GM12865 (cell line): ENCODE results near the gene SKI.

Experiments
- DNase-seq: peaks from one replicate; pipeline ENCODE4 v3.0.0; 2010; ENCODE audit warnings: low read depth
- H3K4me3 ChIP-seq: 2 replicates; pipeline ENCODE4 v1.5.1; 2011; ENCODE audit warnings: mild to moderate bottlenecking, low read depth, low read length, control low read depth
- TF ChIP-seq, protein P1 (sequence below): IDR thresholded peaks from 2 replicates; pipeline ENCODE4 v1.5.1; 2011; ENCODE audit warnings: low read length, control low read depth, low read depth, inconsistent platforms; ENCODE audit not compliant: insufficient read depth; ENCODE audit errors: missing control alignments

Gene SKI

GRCh38 chr1:2311184-2312032, 83.3 kb downstream of the SKI start:
- TF ChIP-seq, protein P1, sequence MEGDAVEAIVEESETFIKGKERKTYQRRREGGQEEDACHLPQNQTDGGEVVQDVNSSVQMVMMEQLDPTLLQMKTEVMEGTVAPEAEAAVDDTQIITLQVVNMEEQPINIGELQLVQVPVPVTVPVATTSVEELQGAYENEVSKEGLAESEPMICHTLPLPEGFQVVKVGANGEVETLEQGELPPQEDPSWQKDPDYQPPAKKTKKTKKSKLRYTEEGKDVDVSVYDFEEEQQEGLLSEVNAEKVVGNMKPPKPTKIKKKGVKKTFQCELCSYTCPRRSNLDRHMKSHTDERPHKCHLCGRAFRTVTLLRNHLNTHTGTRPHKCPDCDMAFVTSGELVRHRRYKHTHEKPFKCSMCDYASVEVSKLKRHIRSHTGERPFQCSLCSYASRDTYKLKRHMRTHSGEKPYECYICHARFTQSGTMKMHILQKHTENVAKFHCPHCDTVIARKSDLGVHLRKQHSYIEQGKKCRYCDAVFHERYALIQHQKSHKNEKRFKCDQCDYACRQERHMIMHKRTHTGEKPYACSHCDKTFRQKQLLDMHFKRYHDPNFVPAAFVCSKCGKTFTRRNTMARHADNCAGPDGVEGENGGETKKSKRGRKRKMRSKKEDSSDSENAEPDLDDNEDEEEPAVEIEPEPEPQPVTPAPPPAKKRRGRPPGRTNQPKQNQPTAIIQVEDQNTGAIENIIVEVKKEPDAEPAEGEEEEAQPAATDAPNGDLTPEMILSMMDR: peak; percentile 31
- H3K4me3 ChIP-seq: no peak overlapping the region
- peak; percentile 50 for DNase-seq

DNA sequence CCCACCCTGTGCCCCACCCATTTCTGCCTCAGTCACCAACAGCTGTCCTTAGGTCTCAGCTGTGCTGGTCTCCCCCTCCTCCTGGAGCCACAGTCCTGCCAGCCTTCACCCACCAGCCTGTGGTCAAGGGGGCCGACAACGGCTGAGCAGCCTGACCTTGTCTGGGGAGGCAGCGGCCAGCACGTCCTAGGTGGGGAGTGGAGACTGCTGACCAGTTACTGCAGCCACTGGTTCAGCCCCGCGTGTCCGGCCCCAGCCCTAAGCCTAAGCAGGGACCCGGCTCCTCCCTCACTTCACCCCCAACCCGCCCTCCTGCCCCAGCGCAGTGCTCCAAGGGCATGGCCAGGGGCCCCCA, 84.0 kb downstream of the SKI start:
- DNase-seq: no peak
- TF ChIP-seq, protein P1: no peak
- H3K4me3 ChIP-seq: no peak overlapping the region

DNA sequence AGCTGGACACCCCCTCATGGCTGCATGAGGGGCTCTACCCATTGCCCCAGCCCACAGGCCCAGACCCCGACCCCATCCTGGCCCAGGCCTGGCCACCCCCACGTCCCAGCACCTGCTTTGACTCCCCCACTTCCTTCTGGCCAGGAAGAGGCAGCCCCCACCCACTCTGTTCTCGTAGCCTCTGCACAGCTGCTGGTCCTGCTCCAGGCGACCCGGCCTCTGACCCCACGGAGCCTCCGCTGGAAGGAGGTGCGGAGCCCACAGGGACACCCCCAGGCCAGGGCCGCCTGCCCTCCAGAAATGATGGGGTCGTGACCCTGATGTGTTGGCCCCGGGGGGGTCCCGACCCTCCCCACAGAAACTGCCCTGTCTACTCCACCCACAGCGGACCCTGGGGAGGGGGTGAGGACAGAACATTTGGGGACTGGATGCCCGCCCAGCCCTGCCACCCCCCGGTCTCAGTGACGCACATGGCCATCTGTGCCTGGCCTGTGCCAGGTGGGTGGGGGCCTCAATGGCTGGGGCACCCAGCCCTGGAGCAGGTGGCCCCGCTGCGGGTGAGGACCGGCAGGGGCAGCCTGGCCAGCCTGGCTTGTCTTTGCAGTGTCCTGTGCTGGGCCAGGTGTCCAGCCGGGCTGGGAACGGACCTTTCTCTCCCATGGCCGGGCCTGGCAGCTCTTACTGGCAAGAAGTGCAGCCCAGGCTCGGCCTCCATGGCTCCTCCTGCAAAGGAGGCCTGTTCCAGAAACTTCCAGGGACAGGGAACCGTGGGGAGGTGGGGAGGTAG, 84.6 kb downstream of the SKI start:
- no peak for DNase-seq
- H3K4me3 ChIP-seq: no peak overlapping the region
- TF ChIP-seq, protein P1: no peak

DNA sequence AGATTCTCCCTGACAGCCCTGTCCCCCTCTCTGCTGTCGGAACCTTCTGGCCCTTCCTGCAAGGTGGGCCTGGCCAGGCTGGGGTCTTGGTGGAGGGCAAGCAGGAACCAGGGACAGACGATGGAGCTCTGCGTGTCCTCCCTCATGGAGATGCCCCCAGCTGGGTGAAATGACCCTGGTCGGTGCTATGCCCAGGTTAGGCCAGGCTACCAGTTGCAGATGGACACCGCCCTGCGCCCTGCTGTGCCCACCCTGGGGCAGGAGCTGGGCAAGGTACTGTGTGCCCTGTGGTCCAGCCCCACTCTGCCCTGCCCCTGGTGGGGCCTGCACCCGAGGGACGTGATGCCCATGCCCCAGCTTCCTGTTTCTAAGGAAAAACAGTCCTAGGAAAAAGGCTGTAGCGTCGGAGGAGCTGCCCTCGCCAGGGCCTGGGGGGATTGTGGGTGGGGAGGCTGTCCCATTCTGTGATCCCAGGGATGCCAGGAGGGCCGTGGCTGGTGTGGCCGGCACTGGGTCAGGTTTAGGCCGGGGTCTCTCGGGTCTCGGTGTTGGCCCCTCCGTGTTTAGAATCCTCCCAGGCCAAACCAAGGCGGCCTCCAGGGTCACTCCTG, 85.6 kb downstream of the SKI start:
- TF ChIP-seq, protein P1: no peak
- DNase-seq: no peak
- H3K4me3 ChIP-seq: no peak overlapping the region

DNA sequence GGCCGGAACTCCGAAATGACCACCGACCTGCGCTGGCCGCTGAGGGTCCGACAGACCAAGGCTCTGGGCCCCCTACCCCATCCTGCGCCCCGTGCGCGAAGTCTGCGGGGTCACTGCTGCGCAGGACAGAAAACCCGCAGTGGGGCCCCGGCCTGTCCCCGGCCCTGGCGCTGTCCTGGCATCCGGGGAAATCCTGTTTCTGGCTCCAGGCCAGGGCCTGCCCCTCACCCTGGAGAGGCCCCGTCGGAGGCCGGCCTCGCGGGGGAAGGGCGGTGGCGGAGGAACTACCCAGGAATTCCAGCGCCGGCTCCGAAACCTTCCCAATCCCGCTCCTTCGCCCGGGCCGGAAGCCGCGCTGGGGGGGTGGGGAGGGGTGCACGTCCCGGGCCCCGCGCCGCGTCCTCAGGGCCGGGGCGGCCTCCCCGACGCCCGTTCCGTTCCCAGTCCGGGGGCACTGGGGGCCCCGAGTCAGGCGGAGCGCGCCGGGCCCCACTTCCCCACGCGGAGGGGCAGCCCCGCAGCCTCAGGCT, 86.2 kb downstream of the SKI start:
- TF ChIP-seq, protein P1: no peak
- peak overlapping the region; percentile 6 for H3K4me3 ChIP-seq
- no peak for DNase-seq

GRCh38 chr1:2314803-2315673, 86.9 kb downstream of the SKI start:
- H3K4me3 ChIP-seq: peak overlapping the region; percentile 42
- DNase-seq: peak; percentile 28
- TF ChIP-seq, protein P1: peak; percentile 69
